IMR-90 (cell line): ENCODE data around the gene KCNK15. TPM values are rescaled to one million over a fixed set of nuclear protein-coding genes. Genes with fewer than 3 reads are reported as not detected.

ENCODE experiments used
- ATAC-seq: fragments of 200-7000 bp; cut with Tn5 transposase; 2 replicates; pipeline ENCODE4 v1.9.1; 2020; ENCODE audit warnings: low read depth, mild to moderate bottlenecking, moderate library complexity
- BruUV-seq: library from RNA; stranded (reverse); fragments of 400-500 nt; replicated peaks from 2 replicates; lab custom pipeline; 2021; lab: Mats Ljungman, UMichigan
- CTCF ChIA-PET: fragments of 300-600 bp; formaldehyde crosslinking; extraction: SDS; loops from one replicate; lab custom pipeline; 2021; ENCODE audit warnings: antibody characterized with exemption; lab: Yijun Ruan, JAX
- POLR2A ChIA-PET: fragments of 300-600 bp; sonication (Branson Sonifier 250); formaldehyde crosslinking; loops from one replicate; lab custom pipeline; 2022; ENCODE audit warnings: antibody characterized with exemption; ENCODE audit not compliant: unreplicated experiment; lab: Charles Lee
- DNase-seq: peaks from one replicate; pipeline ENCODE4 v3.0.0; 2013
- H2AFZ ChIP-seq: replicated peaks from 2 replicates; pipeline ENCODE3; 2013; ENCODE audit warnings: low read length, mild to moderate bottlenecking; ENCODE audit not compliant: poor library complexity
- H2AK5ac ChIP-seq: 2 replicates; pipeline ENCODE4 v1.6.1; 2013; ENCODE audit warnings: low read depth, low read length, inconsistent platforms
- H2AK9ac ChIP-seq: replicated peaks from 2 replicates; pipeline ENCODE3; 2013; ENCODE audit warnings: mild to moderate bottlenecking, low read depth, low read length, moderate library complexity; ENCODE audit not compliant: poor library complexity
- H2BK120ac ChIP-seq: 2 replicates; pipeline ENCODE4 v1.6.1; 2013; ENCODE audit warnings: low read depth, low read length, inconsistent platforms
- H2BK15ac ChIP-seq: 3 replicates; pipeline ENCODE4 v1.6.1; 2013; ENCODE audit warnings: low read depth, low read length, inconsistent platforms
- H2BK20ac ChIP-seq: 2 replicates; pipeline ENCODE4 v1.6.1; 2013; ENCODE audit warnings: low read depth, mild to moderate bottlenecking, inconsistent platforms, low read length, moderate library complexity
- H2BK5ac ChIP-seq: 2 replicates; pipeline ENCODE4 v1.6.1; 2013; ENCODE audit warnings: mild to moderate bottlenecking, low read depth, low read length, inconsistent platforms; ENCODE audit not compliant: poor library complexity, severe bottlenecking
- H3K14ac ChIP-seq: replicated peaks from 2 replicates; pipeline ENCODE4 v1.6.1; 2013; ENCODE audit warnings: low read depth, low read length, inconsistent platforms
- H3K18ac ChIP-seq: 2 replicates; pipeline ENCODE4 v1.6.1; 2013; ENCODE audit warnings: low read depth, low read length, control low read depth
- H3K23ac ChIP-seq: 2 replicates; pipeline ENCODE4 v1.6.1; 2013; ENCODE audit warnings: low read depth, low read length, inconsistent platforms
- H3K27ac ChIP-seq: 2 replicates; pipeline ENCODE4 v1.5.1; 2013; ENCODE audit warnings: mild to moderate bottlenecking, control low read depth, low read length; ENCODE audit not compliant: insufficient read depth
- H3K27me3 ChIP-seq: 2 replicates; pipeline ENCODE4 v1.6.1; 2013; ENCODE audit warnings: low read length; ENCODE audit not compliant: control insufficient read depth, insufficient read depth
- H3K36me3 ChIP-seq: 2 replicates; pipeline ENCODE4 v1.6.1; 2013; ENCODE audit warnings: low read length, mixed read lengths; ENCODE audit not compliant: control insufficient read depth, insufficient read depth
- H3K4ac ChIP-seq: 2 replicates; pipeline ENCODE4 v1.6.1; 2013; ENCODE audit warnings: low read depth, low read length, inconsistent platforms
- H3K4me1 ChIP-seq: 2 replicates; pipeline ENCODE4 v1.6.1; 2013; ENCODE audit warnings: low read length, mixed read lengths; ENCODE audit not compliant: control insufficient read depth, insufficient read depth
- H3K4me2 ChIP-seq: 2 replicates; pipeline ENCODE4 v1.6.1; 2013; ENCODE audit warnings: low read depth, mild to moderate bottlenecking, control low read depth, low read length, moderate library complexity
- H3K4me3 ChIP-seq: 2 replicates; pipeline ENCODE4 v1.5.1; 2013; ENCODE audit warnings: low read depth, mild to moderate bottlenecking, control low read depth, low read length, moderate library complexity; ENCODE audit not compliant: insufficient read depth
- H3K56ac ChIP-seq: 2 replicates; pipeline ENCODE4 v1.6.1; 2013; ENCODE audit warnings: low read length, inconsistent platforms; ENCODE audit not compliant: insufficient read depth; ENCODE audit errors: extremely low read depth
- H3K79me1 ChIP-seq, 2 experiments: 2 replicates each; pipeline ENCODE4 v1.6.1; 2013; ENCODE audit warnings: low read length in 2 of 2, inconsistent platforms in 1 of 2, low read depth in 1 of 2
- H3K9ac ChIP-seq: 2 replicates; pipeline ENCODE4 v1.6.1; 2013; ENCODE audit warnings: low read depth, low read length, control low read depth
- H3K9me1 ChIP-seq: 2 replicates; pipeline ENCODE4 v1.6.1; 2013; ENCODE audit warnings: low read length, inconsistent platforms; ENCODE audit not compliant: insufficient read depth
- H3K9me3 ChIP-seq: 2 replicates; pipeline ENCODE4 v1.6.1; 2013; ENCODE audit warnings: low read length; ENCODE audit not compliant: control insufficient read depth, insufficient read depth
- H4K20me1 ChIP-seq: 2 replicates; pipeline ENCODE4 v1.6.1; 2013; ENCODE audit warnings: low read length, inconsistent platforms; ENCODE audit not compliant: insufficient read depth
- H4K5ac ChIP-seq: 2 replicates; pipeline ENCODE4 v1.6.1; 2013; ENCODE audit warnings: mild to moderate bottlenecking, low read depth, low read length, control low read depth
- H4K8ac ChIP-seq, 2 experiments: 2 replicates each; pipeline ENCODE4 v1.6.1; 2013; ENCODE audit warnings: low read depth in 2 of 2, low read length in 2 of 2, control low read depth in 1 of 2, inconsistent platforms in 1 of 2
- H4K91ac ChIP-seq: 2 replicates; pipeline ENCODE4 v1.6.1; 2013; ENCODE audit warnings: low read depth, low read length, inconsistent platforms; ENCODE audit not compliant: insufficient read depth
- BHLHE40 ChIP-seq: fragments of 150-350 bp; IDR thresholded peaks from 2 replicates; pipeline ENCODE4 v1.6.1; 2016; ENCODE audit warnings: mild to moderate bottlenecking, low read depth, low read length
- CHD1 ChIP-seq: IDR thresholded peaks from 2 replicates; pipeline ENCODE4 v1.6.1; 2012; ENCODE audit warnings: low read depth, low read length, improper control_type of control experiment
- CTCF ChIP-seq: conservative IDR thresholded peaks from 2 replicates; pipeline ENCODE4 v1.5.1; 2012; ENCODE audit warnings: mild to moderate bottlenecking, low read depth, low read length, improper control_type of control experiment
- ELK1 ChIP-seq: fragments of 150-350 bp; IDR thresholded peaks from 2 replicates; pipeline ENCODE4 v1.6.1; 2016; ENCODE audit warnings: low read depth, mild to moderate bottlenecking, low read length, moderate library complexity, borderline replicate concordance
- FOS ChIP-seq: fragments of 150-350 bp; IDR thresholded peaks from 2 replicates; pipeline ENCODE4 v1.6.1; 2016; ENCODE audit warnings: low read depth, low read length
- MAFK ChIP-seq: IDR thresholded peaks from 2 replicates; pipeline ENCODE4 v1.6.1; 2012; ENCODE audit warnings: low read depth, low read length, improper control_type of control experiment
- MXI1 ChIP-seq: IDR thresholded peaks from 2 replicates; pipeline ENCODE4 v1.6.1; 2012; ENCODE audit warnings: low read depth, mild to moderate bottlenecking, low read length, moderate library complexity, borderline replicate concordance
- NFE2L2 ChIP-seq: fragments of 150-350 bp; IDR thresholded peaks from 2 replicates; pipeline ENCODE4 v1.6.1; 2016; ENCODE audit warnings: low read depth, mild to moderate bottlenecking, low read length
- POLR2A ChIP-seq: IDR thresholded peaks from 2 replicates; pipeline ENCODE4 v1.6.1; 2012; ENCODE audit warnings: mild to moderate bottlenecking, low read depth, low read length
- RFX5 ChIP-seq: IDR thresholded peaks from 2 replicates; pipeline ENCODE4 v1.8.0; 2012; ENCODE audit warnings: low read depth, mild to moderate bottlenecking, low read length, moderate library complexity
- WGBS, 2 experiments: methylation state at CpG; one replicate each; pipeline versions ENCODE4 v1.1.5 to v1.1.7; 2013; ENCODE audit warnings: missing lambda C conversion rate in 2 of 2; ENCODE audit not compliant: insufficient read length in 1 of 2; ENCODE audit errors: extremely low coverage in 2 of 2; 5-methylcytosine and 5-hydroxymethylcytosine counted together
- dilution Hi-C: fragments of 300-500 bp; cut with HindIII; formaldehyde crosslinking; loops from one replicate; pipeline ENCODE4 v1.14.3; 2018; ENCODE audit warnings: low sequenced_read_pairs; ENCODE audit not compliant: unreplicated experiment
- in situ Hi-C: fragments of 300-500 bp; cut with MboI; formaldehyde crosslinking; loops from 3 replicates; pipeline ENCODE4 v1.14.3; 2019; ENCODE audit warnings: low sequenced_read_pairs, inconsistent platforms, mixed read lengths
- intact Hi-C: fragments of 100-400 bp; cut with micrococcal nuclease; formaldehyde crosslinking; loops from 2 replicates; pipeline ENCODE4 v1.10.0; 2022
- polyA plus RNA-seq, 3 experiments: library from polyadenylated mRNA; depleted of rRNA; stranded (reverse); fragments of >200 nt; gene quantifications; 2 replicates each; pipeline ENCODE4 v1.2.3, GENCODE V29; 2012; ENCODE audit warnings: low replicate concordance in 1 of 3
- total RNA-seq: library from RNA; depleted of rRNA; stranded (reverse); fragments of >200 nt; gene quantifications from 2 replicates; pipeline ENCODE4 v1.2.3, GENCODE V29; 2012

The KCNK15 gene
- total and polyA plus RNA-seq, 2 of the 4 experiments (the other 2 are of a cell fraction), result not detected

DNA sequence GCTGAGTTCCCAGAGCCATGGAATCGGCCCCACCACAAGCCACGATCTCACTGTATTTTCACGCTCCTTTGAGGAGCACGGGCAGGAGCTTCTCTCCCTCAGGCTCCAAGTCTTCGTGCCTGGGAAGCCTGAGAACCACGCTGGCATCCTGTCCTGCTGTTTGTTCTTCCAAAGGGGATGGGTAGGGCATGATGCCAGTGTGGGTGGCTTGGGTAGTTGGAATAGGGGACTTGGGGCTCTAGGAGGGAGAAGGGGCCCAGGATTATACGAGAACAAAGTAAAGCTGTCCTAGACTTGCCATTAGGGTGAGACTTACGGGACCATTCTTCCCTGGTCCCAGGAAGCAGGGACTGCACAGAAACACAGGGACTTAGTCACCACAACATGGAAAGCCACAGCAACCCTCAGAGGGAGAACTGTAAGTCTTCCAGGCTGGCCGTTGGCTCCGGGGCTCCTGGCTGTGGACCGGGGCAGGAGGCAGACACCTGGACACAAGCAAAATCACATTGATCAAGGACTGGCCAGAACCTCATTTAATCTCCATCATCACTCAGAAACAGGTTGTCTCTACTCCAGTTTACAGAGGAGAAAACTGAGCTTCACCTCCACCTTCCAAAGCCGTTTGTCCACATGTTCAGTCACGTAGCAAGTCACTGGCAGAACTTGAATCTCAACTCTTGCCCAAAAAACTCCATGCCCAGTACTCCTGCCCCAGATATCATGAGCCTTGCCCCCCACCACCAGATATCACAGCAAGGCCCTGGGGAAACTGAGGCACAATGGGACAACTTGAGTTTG, 29.2 kb upstream of the KCNK15 start:
- H3K27ac ChIP-seq, result no peak overlapping the region
- no peak overlapping the region for H3K14ac ChIP-seq
- H2BK15ac ChIP-seq, result 0 out of 3 replicates have a peak overlapping the region, but pooled peaks have one; percentile 32
- H3K9me3 ChIP-seq, result no peaks in the 10 kb centered on the region
- ChIA-PET CTCF (no interaction called here), POLR2A (no interaction called here)
- no peak overlapping the region; the same call in 1 of the 2 replicates for H2BK20ac ChIP-seq
- peaks cover 9% of the 10 kb centered on the region; the same call in 1 of the 2 replicates for H3K9me1 ChIP-seq
- H3K36me3 ChIP-seq, result no peaks in the 10 kb centered on the region
- no peak overlapping the region for H2BK5ac ChIP-seq
- H2AK9ac ChIP-seq, result no peak overlapping the region
- no peak for TF ChIP-seq MAFK
- TF ChIP-seq NFE2L2, result no peak
- no peak for TF ChIP-seq MXI1
- no peak for TF ChIP-seq CHD1
- TF ChIP-seq POLR2A, result no peak
- TF ChIP-seq RFX5, result no peak
- no peak for TF ChIP-seq ELK1
- no peak for TF ChIP-seq CTCF
- TF ChIP-seq FOS, result no peak
- TF ChIP-seq BHLHE40, result no peak
- no peaks in the 10 kb centered on the region; the same call in 1 of the 2 replicates for H4K20me1 ChIP-seq
- peaks cover 18% of the 10 kb centered on the region for H3K4me1 ChIP-seq
- H2AK5ac ChIP-seq, result peak overlapping the region; percentile 59
- dilution Hi-C loops (no loop called here), in situ Hi-C loops (no loop called here), intact Hi-C loops (no loop called here)
- H4K91ac ChIP-seq, result peak overlapping the region; percentile 28
- no peak overlapping the region for H3K56ac ChIP-seq
- no peak overlapping the region for H3K4me3 ChIP-seq
- H4K8ac ChIP-seq, result no peak overlapping the region
- no peak overlapping the region; the same call in 1 of the 2 replicates for H4K5ac ChIP-seq
- no peak overlapping the region for H3K4me2 ChIP-seq
- no TSS peak for BruUV-seq
- no peak overlapping the region for H3K23ac ChIP-seq
- WGBS, 2 experiments, result 90% methylated on average over 2 of the region's 13 CpGs; no CpG with 5 or more reads in 1 of the 2 experiments
- H3K9ac ChIP-seq, result no peak overlapping the region
- H3K27me3 ChIP-seq, result peaks cover 11% of the 10 kb centered on the region
- no peak overlapping the region for H2AFZ ChIP-seq
- H3K18ac ChIP-seq, result no peak overlapping the region
- no peak overlapping the region for H3K4ac ChIP-seq
- ATAC-seq (no peak), DNase-seq (no peak)
- no peak overlapping the region for H2BK120ac ChIP-seq
- H3K79me1 ChIP-seq, result no peaks in the 10 kb centered on the region
